Neural cell (in vitro differentiated cells): ENCODE results near the gene ZAP70. TPM values are rescaled to one million over a fixed set of nuclear protein-coding genes. Genes with fewer than 3 reads are reported as not detected.

Experiments used
- H2AFZ ChIP-seq: fragments of 200-600, 300-800 bp; sonication (generic), shearing (Covaris generic); 2 replicates; pipeline ENCODE4 v1.6.0; 2014; ENCODE audit warnings: low read depth, mild to moderate bottlenecking, antibody characterized with exemption, low read length, moderate library complexity
- H3F3A ChIP-seq: fragments of 200-600 bp; shearing (Covaris generic); 2 replicates; pipeline ENCODE4 v1.6.1; 2016; ENCODE audit warnings: mild to moderate bottlenecking, moderate library complexity, mixed read lengths, antibody characterized with exemption, low read length; ENCODE audit not compliant: insufficient read depth, poor library complexity, severe bottlenecking
- H3K27ac ChIP-seq: fragments of 200-600, 300-800 bp; sonication (generic), shearing (Covaris generic); 2 replicates; pipeline ENCODE4 v1.5.1; 2014; ENCODE audit warnings: mild to moderate bottlenecking, low read length, moderate library complexity
- H3K27me3 ChIP-seq: fragments of 300-800, 200-600 bp; sonication (generic), shearing (Covaris generic); 2 replicates; pipeline ENCODE4 v1.6.0; 2014; ENCODE audit warnings: mild to moderate bottlenecking, low read depth, low read length, moderate library complexity; ENCODE audit not compliant: insufficient read depth
- H3K36me3 ChIP-seq: fragments of 300-800, 200-600 bp; sonication (generic), shearing (Covaris generic); 2 replicates; pipeline ENCODE4 v1.5.1; 2014; ENCODE audit warnings: mild to moderate bottlenecking, antibody characterized with exemption, low read length, moderate library complexity; ENCODE audit not compliant: insufficient read depth
- H3K4me2 ChIP-seq: fragments of 300-800, 200-600 bp; sonication (generic), shearing (Covaris generic); 2 replicates; pipeline ENCODE4 v1.6.0; 2014; ENCODE audit warnings: mild to moderate bottlenecking, low read length
- H3K4me3 ChIP-seq: fragments of 300-800, 200-600 bp; sonication (generic), shearing (Covaris generic); 2 replicates; pipeline ENCODE4 v1.5.1; 2014; ENCODE audit warnings: mild to moderate bottlenecking, low read length, moderate library complexity
- H3K79me2 ChIP-seq: fragments of 200-600 bp; shearing (Covaris generic); replicated peaks from 2 replicates; pipeline ENCODE4 v1.6.0; 2014; ENCODE audit warnings: mild to moderate bottlenecking, low read length, moderate library complexity; ENCODE audit not compliant: insufficient read depth
- H3K9ac ChIP-seq: fragments of 300-800, 200-600 bp; sonication (generic), shearing (Covaris generic); 2 replicates; pipeline ENCODE4 v1.6.1; 2016; ENCODE audit warnings: mild to moderate bottlenecking, low read length, mixed read lengths
- H3K9me2 ChIP-seq: fragments of 200-600 bp; shearing (Covaris generic); 2 replicates; pipeline ENCODE4 v1.6.1; 2016; ENCODE audit warnings: mild to moderate bottlenecking, low read length, mixed read lengths; ENCODE audit not compliant: insufficient read depth
- H3K9me3 ChIP-seq: fragments of 200-600, 300-800 bp; sonication (generic), shearing (Covaris generic); 2 replicates; pipeline ENCODE4 v1.6.1; 2016; ENCODE audit warnings: mild to moderate bottlenecking, mixed run types, low read length, moderate library complexity, mixed read lengths
- H4K20me1 ChIP-seq: fragments of 200-600 bp; shearing (Covaris generic); 2 replicates; pipeline ENCODE4 v1.6.1; 2016; ENCODE audit warnings: mild to moderate bottlenecking, mixed run types; ENCODE audit not compliant: insufficient read depth
- EP300 ChIP-seq: fragments of 450-650 bp; conservative IDR thresholded peaks from 2 replicates; pipeline ENCODE4 v1.6.1; 2014; ENCODE audit warnings: antibody characterized with exemption, mild to moderate bottlenecking, moderate library complexity; ENCODE audit not compliant: poor library complexity, severe bottlenecking
- EZH2 ChIP-seq: fragments of 200-600, 300-800 bp; shearing (Covaris generic), sonication (generic); IDR thresholded peaks from 2 replicates; pipeline ENCODE4 v1.6.1; 2014; ENCODE audit warnings: antibody characterized with exemption, low read length, borderline replicate concordance, mild to moderate bottlenecking; ENCODE audit not compliant: insufficient read depth, poor library complexity, severe bottlenecking
- MXI1 ChIP-seq: fragments of 450-650 bp; conservative IDR thresholded peaks from 2 replicates; pipeline ENCODE4 v1.6.1; 2014; ENCODE audit warnings: antibody characterized with exemption, mild to moderate bottlenecking; ENCODE audit not compliant: poor library complexity, severe bottlenecking
- POLR2AphosphoS5 ChIP-seq: IDR thresholded peaks from 2 replicates; pipeline ENCODE4 v1.6.1; 2012
- RAD21 ChIP-seq: fragments of 450-650 bp; conservative IDR thresholded peaks from 2 replicates; pipeline ENCODE4 v1.6.1; 2014; ENCODE audit warnings: antibody characterized with exemption, mild to moderate bottlenecking, moderate library complexity
- SMC3 ChIP-seq: fragments of 450-650 bp; conservative IDR thresholded peaks from 2 replicates; pipeline ENCODE4 v1.6.1; 2014; ENCODE audit warnings: antibody characterized with exemption, mild to moderate bottlenecking, moderate library complexity; ENCODE audit not compliant: poor library complexity
- TAF1 ChIP-seq: IDR thresholded peaks from 2 replicates; pipeline ENCODE4 v1.6.1; 2012; ENCODE audit warnings: low read depth
- polyA plus RNA-seq: library from polyadenylated mRNA; depleted of rRNA; stranded (reverse); fragments of >200 nt; gene quantifications from 2 replicates; pipeline ENCODE4 v1.2.3, GENCODE V29; 2014
- TF ChIP-seq, protein P1 (sequence below): fragments of 450-650 bp; IDR thresholded peaks from 2 replicates; pipeline ENCODE4 v1.5.1; 2014; ENCODE audit warnings: antibody characterized with exemption, mild to moderate bottlenecking, moderate library complexity; ENCODE audit not compliant: poor library complexity, severe bottlenecking
- TF ChIP-seq, protein P2 (sequence below): IDR thresholded peaks from 2 replicates; pipeline ENCODE4 v1.6.1; 2012; ENCODE audit warnings: borderline replicate concordance

ZAP70 gene
- polyA plus RNA-seq, 1 donor from 2014 or later = 0.59 TPM

DNA sequence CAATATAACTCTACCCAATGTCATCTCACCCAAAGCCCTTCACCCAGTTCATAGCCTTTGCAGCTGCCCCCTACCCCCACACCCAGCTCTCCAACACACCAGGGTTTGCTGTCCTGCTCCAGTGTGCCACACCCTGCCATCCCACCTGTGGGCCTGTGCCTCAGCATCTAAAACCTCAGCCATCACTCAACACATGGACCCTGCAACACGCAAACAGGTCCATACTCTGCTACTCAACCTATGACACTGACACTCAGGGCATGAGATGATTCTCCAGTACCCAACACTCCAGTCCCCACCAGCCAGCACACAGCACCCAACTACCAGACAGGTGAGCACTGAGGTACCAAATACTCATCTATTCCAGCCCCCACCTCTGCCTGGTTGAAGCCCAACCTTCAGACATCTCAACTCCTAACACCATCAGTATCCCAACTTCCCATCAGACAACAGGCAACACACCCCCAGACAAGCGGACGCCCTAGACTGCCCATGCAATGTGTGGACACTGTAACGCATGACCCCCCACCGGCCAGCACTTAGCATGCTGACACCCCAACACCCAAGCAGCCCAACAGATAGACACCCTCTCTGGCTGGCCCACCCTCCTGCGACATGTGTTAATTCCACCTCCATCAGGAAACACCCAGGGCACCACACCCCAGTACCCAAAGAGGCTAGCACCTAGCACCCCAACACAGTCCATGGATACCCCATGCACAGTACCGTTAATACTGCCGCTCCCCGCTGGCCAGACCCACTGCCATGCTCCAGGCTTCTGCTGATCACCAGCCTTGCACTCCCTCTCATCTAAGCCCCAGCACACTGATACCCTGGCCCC, 25.0 kb downstream of the ZAP70 start:
- no peak overlapping the region for H2AFZ ChIP-seq
- H3K9ac ChIP-seq = no peak overlapping the region
- no peaks in the 10 kb centered on the region for H4K20me1 ChIP-seq
- no peaks in the 10 kb centered on the region for H3K27me3 ChIP-seq
- H3K9me3 ChIP-seq = no peaks in the 10 kb centered on the region
- no peaks in the 10 kb centered on the region for H3K36me3 ChIP-seq
- no peak overlapping the region for H3K4me3 ChIP-seq
- H3F3A ChIP-seq = no peaks in the 10 kb centered on the region
- H3K27ac ChIP-seq = no peak overlapping the region
- no peaks in the 10 kb centered on the region for H3K9me2 ChIP-seq
- no peak for TF ChIP-seq MXI1
- no peak for TF ChIP-seq POLR2AphosphoS5
- TF ChIP-seq, protein P1, sequence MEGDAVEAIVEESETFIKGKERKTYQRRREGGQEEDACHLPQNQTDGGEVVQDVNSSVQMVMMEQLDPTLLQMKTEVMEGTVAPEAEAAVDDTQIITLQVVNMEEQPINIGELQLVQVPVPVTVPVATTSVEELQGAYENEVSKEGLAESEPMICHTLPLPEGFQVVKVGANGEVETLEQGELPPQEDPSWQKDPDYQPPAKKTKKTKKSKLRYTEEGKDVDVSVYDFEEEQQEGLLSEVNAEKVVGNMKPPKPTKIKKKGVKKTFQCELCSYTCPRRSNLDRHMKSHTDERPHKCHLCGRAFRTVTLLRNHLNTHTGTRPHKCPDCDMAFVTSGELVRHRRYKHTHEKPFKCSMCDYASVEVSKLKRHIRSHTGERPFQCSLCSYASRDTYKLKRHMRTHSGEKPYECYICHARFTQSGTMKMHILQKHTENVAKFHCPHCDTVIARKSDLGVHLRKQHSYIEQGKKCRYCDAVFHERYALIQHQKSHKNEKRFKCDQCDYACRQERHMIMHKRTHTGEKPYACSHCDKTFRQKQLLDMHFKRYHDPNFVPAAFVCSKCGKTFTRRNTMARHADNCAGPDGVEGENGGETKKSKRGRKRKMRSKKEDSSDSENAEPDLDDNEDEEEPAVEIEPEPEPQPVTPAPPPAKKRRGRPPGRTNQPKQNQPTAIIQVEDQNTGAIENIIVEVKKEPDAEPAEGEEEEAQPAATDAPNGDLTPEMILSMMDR = no peak
- no peak for TF ChIP-seq TAF1
- TF ChIP-seq SMC3 = no peak
- H3K4me2 ChIP-seq = no peak overlapping the region
- H3K79me2 ChIP-seq = no peaks in the 10 kb centered on the region

DNA sequence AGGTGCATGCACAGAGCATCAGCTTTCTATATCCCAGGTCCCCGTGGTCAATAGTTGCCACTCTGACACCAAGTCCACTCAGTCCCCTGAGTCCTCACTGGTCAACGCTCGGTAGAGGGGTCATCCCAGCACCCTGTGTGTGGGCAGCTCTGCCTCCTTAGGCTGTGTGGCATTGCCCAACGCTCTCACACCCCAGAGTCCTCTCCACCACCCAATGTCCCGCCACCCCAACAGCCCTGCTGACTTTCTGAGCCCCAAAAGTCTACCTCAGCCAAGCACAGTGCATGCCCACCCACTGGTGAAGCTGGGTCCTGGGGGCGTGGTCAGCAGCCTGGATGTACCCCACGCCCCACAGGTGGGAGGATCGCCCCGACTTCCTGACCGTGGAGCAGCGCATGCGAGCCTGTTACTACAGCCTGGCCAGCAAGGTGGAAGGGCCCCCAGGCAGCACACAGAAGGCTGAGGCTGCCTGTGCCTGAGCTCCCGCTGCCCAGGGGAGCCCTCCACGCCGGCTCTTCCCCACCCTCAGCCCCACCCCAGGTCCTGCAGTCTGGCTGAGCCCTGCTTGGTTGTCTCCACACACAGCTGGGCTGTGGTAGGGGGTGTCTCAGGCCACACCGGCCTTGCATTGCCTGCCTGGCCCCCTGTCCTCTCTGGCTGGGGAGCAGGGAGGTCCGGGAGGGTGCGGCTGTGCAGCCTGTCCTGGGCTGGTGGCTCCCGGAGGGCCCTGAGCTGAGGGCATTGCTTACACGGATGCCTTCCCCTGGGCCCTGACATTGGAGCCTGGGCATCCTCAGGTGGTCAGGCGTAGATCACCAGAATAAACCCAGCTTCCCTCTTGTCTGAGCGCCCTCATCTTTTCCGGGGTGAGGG, 25.9 kb downstream of the ZAP70 start:
- Histone ChIP-seq H3K27me3 (no peaks in the 10 kb centered on the region), H3K36me3 (no peaks in the 10 kb centered on the region), H3K9me3 (no peaks in the 10 kb centered on the region), H3K79me2 (no peaks in the 10 kb centered on the region), H3K27ac (no peak overlapping the region), H2AFZ (no peak overlapping the region), H3K4me2 (no peak overlapping the region), H3F3A (no peaks in the 10 kb centered on the region), H4K20me1 (no peaks in the 10 kb centered on the region), H3K4me3 (no peak overlapping the region), H3K9me2 (no peaks in the 10 kb centered on the region), H3K9ac (no peak overlapping the region)
- no peak for TF ChIP-seq TAF1
- TF ChIP-seq MXI1 = no peak
- TF ChIP-seq EZH2 = no peak
- TF ChIP-seq, protein P2, sequence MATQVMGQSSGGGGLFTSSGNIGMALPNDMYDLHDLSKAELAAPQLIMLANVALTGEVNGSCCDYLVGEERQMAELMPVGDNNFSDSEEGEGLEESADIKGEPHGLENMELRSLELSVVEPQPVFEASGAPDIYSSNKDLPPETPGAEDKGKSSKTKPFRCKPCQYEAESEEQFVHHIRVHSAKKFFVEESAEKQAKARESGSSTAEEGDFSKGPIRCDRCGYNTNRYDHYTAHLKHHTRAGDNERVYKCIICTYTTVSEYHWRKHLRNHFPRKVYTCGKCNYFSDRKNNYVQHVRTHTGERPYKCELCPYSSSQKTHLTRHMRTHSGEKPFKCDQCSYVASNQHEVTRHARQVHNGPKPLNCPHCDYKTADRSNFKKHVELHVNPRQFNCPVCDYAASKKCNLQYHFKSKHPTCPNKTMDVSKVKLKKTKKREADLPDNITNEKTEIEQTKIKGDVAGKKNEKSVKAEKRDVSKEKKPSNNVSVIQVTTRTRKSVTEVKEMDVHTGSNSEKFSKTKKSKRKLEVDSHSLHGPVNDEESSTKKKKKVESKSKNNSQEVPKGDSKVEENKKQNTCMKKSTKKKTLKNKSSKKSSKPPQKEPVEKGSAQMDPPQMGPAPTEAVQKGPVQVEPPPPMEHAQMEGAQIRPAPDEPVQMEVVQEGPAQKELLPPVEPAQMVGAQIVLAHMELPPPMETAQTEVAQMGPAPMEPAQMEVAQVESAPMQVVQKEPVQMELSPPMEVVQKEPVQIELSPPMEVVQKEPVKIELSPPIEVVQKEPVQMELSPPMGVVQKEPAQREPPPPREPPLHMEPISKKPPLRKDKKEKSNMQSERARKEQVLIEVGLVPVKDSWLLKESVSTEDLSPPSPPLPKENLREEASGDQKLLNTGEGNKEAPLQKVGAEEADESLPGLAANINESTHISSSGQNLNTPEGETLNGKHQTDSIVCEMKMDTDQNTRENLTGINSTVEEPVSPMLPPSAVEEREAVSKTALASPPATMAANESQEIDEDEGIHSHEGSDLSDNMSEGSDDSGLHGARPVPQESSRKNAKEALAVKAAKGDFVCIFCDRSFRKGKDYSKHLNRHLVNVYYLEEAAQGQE = no peak
- no peak for TF ChIP-seq EP300
- no peak for TF ChIP-seq SMC3
- no peak for TF ChIP-seq POLR2AphosphoS5
- TF ChIP-seq, protein P1 = no peak
- TF ChIP-seq RAD21 = no peak
